ENCODE data around the gene SUMO3.
"Not testable (repeated sequence)": the region's sequence is repeated elsewhere in the genome, so short reads cannot be mapped to it uniquely, and the experiment has no call there.

Gene SUMO3

GRCh38 chr21:44846485-44847260, 28.8 kb upstream of the SUMO3 start:
- DNase-seq = peak in 2 of 4 experiments; percentile 22 to 28

- DNase-seq = no peak
Observed at GRCh38 chr21:44846224-44846484, 28.3 kb upstream of the SUMO3 start.

- DNase-seq = peak in 2 of 4 experiments; percentile 23 to 28
Observed at GRCh38 chr21:44845418-44846223, 27.8 kb upstream of the SUMO3 start.

GRCh38 chr21:44844256-44844655, 26.4 kb upstream of the SUMO3 start:
- no peak for DNase-seq

GRCh38 chr21:44842721-44843445, 25.0 kb upstream of the SUMO3 start:
- DNase-seq = no peak

- no peak for DNase-seq
Observed at GRCh38 chr21:44842087-44842486, 24.2 kb upstream of the SUMO3 start.

- no peak for DNase-seq
Observed at GRCh38 chr21:44840771-44841170, 22.9 kb upstream of the SUMO3 start.

GRCh38 chr21:44838951-44839350, 21.1 kb upstream of the SUMO3 start:
- DNase-seq = no peak

- DNase-seq = no peak
Observed at GRCh38 chr21:44838039-44838895, 20.4 kb upstream of the SUMO3 start.

GRCh38 chr21:44837537-44837936, 19.7 kb upstream of the SUMO3 start:
- no peak for DNase-seq

- no peak for DNase-seq
Observed at GRCh38 chr21:44836666-44837471, 19.0 kb upstream of the SUMO3 start.

GRCh38 chr21:44836349-44836665, 18.4 kb upstream of the SUMO3 start:
- DNase-seq = no peak

GRCh38 chr21:44835647-44835973, 17.7 kb upstream of the SUMO3 start:
- no peak for DNase-seq

GRCh38 chr21:44834951-44835646, 17.2 kb upstream of the SUMO3 start:
- no peak for DNase-seq

GRCh38 chr21:44834231-44834950, 16.5 kb upstream of the SUMO3 start:
- DNase-seq = no peak

GRCh38 chr21:44833663-44834062, 15.8 kb upstream of the SUMO3 start:
- no peak for DNase-seq

- DNase-seq = not testable (repeated sequence)
Observed at GRCh38 chr21:44832516-44833255, 14.8 kb upstream of the SUMO3 start.

- no peak for DNase-seq
Observed at GRCh38 chr21:44831227-44831860, 13.5 kb upstream of the SUMO3 start.

GRCh38 chr21:44829507-44830092, 11.7 kb upstream of the SUMO3 start:
- DNase-seq = no peak

Measured in activated naive CD4-positive, alpha-beta T cell (primary cell).